Epidermal melanocyte (primary cell): ENCODE data around the gene PACSIN1.
A peak's percentile ranks its signal among the peaks of the same experiment; 100 is the strongest.

Experiments
- DNase-seq: peaks from one replicate; pipeline ENCODE4 v3.0.0; 2011; ENCODE audit warnings: low spot score; ENCODE audit not compliant: insufficient read length

PACSIN1 gene

GRCh38 chr6:34578445-34579262, 112.8 kb downstream of the PACSIN1 start:
- no peak for DNase-seq

DNA sequence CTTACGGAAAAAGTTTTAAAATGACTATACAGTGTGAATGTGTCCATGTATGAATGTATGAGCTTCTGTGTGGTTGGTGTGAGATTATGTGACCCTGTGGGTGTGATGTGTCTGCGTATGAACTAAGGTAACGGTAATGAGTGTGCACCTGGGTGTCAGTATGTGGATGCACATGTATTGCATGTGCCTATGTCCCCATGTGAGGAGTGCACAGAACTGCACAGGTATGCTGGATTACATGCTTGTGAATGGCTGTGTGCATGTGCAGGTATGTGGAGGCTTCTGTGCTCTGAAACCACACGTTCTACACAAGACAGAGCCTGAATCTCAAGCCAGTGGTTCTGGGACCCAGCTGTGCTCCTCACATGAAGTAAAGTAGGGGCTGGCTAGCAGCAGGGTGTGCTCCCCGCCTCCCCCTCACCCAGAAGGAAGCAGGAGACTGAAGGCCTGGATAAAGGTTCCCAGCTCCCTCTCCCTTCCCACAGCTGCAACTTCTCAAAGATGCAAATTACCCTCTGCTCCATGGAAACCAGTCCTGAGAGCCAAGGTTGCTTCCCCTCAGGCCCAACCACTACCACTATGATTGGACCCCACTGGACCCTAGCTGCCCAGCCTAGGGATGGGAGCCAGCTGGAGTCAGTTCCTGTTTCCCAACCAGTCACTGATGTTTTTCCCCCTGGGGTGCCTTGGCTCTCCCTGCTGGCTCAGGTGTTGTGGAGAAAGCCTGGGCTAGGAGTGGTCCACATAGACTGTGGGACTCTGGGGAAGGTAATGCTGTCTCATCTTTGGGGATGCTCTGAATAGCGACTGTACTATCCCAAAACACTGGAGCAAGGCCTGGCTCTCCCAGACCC, 115.1 kb downstream of the PACSIN1 start:
- no peak for DNase-seq

GRCh38 chr6:34581561-34581920, 115.7 kb downstream of the PACSIN1 start:
- no peak for DNase-seq

- no peak for DNase-seq
Observed at GRCh38 chr6:34583461-34583860, 117.6 kb downstream of the PACSIN1 start.

DNA sequence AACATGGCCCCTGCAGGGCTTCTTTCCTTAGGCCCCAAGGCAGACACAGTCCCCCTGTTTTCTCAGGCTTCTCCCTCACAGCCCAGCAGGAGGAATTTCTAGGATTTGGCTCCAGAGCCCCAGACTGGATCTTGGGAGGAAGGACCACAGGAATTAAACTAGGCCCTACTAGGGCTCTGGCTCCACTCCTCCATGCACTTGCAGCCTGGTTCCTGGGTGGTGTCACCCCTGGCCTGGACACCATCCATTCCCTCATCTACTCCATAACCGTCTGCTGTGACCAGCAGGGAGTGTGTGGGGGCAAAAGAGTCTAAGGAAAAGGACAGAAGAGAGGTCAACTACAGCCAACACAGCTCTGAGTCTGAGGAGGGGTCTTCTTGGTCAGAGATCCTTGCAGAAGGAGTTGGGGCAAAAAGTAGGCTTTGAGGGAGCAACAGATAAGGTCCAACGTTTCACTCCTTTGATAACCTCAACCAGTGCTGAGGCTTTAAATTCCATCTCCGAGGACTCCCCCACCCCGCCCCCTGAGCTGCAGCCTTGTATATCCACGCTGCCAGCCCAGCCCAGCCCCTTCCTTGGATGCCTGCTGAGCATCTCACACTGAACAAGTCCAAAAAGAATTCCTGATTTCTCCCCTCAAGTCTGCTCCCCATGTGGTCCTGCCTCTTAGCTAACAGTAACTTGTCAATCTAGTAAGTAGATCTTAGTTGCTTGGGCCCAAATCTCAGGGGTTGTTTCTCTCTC, 118.2 kb downstream of the PACSIN1 start:
- DNase-seq: peak; percentile 3

DNA sequence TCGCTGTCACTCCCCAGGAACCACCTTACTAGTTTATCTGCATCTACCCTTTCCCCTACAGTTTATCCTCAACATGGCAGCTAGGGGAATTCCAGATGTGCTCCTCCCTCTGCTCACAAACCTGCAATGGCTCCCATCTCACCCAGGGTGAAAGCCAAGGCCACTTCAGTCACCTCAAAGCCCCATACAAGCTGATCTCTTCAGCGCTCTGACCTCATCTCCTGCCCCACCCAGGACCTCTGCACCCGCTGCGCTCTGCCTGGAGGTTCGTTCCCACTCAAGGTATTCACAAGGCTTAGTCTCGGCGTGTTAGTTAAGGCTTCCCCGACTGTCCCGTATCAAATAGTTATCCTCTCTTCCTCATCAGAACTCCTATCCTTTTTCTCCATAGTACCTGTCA, 118.8 kb downstream of the PACSIN1 start:
- DNase-seq: peak; percentile 4
